ENCODE measurements around the gene STK39.

Gene STK39

DNA sequence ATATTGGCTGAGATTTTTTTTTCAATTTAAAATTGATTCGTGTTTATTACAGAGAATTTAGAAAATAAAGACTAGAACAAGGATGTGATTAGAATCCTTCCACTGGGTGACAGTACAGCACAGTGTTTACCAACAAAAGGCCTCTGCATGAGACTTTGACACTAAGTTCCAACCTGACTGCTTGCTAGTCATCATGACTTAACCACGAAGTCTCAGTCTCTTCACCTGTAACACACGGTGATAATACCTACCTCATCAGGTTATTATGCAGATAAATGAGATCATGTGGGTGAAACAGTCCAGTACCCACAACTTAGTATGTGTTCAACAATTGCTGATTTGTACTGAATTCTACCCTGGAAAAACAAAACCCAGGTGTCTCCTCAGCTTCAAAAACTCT, 151.2 kb downstream of the STK39 start:
- in situ Hi-C loops (cut with MboI; ENCODE audit: low pct_unique_long_range_greater_than_20kb, low sequenced_read_pairs, unreplicated experiment): no loop called here
- TF ChIP-seq CTCF (IDR thresholded peaks at IDR 0.05; ENCODE audit: extremely low read depth, insufficient read depth, missing control alignments): no peak
- no peak for DNase-seq (ENCODE audit: low spot score)

DNA sequence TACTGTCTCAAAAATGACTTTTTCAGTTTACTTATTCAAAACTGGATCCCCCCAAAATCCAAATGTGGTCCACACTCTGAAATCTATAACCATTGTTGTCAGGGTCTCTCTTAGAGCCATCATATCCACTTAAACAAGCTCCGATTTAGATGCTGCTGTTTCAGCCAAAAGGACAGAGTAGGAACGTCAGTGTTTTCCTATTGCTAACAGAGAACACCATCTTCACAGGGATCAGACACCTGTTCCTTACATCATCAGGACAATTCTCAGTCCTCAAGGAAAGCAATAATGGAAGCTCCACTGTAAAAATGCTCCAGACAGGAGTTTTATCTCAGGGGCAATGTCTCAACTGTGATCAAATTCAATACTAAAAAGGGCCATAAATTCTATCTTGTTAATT, 155.4 kb downstream of the STK39 start:
- no peak for DNase-seq (ENCODE audit: low spot score)

DNA sequence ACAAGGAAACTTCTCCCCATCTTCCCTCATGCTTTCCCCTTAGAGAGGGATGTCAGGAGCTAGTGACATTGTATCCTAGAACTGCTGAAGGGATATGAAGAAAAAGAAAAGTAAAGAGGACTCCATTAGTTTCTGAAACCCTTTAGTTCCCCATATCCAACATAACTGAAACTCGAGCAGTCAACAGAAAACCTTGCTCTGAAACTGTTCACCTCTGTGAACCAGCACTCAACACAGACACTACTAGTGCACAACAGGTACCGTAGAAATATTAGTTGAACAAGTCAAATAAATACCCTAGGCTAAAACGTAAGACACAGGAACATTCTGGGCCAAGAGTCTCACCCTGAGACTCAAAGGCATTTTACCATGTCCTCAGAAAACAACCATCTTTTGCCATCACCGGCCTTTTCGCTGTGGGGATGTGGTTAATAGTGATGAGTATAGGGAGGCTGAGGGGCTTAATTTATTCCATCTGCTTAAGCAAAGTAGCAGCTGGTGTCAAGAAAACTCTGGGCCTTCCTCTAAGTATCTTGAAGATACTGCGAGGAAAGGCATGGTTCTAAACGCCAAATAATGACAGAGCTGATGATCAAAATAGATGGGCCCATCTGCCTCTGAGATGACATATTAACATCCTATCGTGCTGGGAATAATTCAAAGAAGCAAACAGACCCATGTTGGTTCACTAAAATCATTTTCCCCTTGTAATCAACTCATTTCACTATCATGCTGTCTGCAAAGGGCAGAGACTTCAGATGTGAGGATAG, 156.8 kb downstream of the STK39 start:
- no peak for TF ChIP-seq CTCF (IDR thresholded peaks at IDR 0.05; ENCODE audit: extremely low read depth, insufficient read depth, missing control alignments)
- in situ Hi-C loops (cut with MboI; ENCODE audit: low pct_unique_long_range_greater_than_20kb, low sequenced_read_pairs, unreplicated experiment): no loop called here
- peak; percentile 30 for DNase-seq (ENCODE audit: low spot score)

More for the DNA sequence above, 155.4 kb downstream of the STK39 start:
- in situ Hi-C loops (cut with MboI; ENCODE audit: low pct_unique_long_range_greater_than_20kb, low sequenced_read_pairs, unreplicated experiment): no loop called here
- TF ChIP-seq CTCF (IDR thresholded peaks at IDR 0.05; ENCODE audit: extremely low read depth, insufficient read depth, missing control alignments): no peak

- TF ChIP-seq CTCF (IDR thresholded peaks at IDR 0.05; ENCODE audit: extremely low read depth, insufficient read depth, missing control alignments): no peak
- no peak for DNase-seq (ENCODE audit: low spot score)
- in situ Hi-C loops (cut with MboI; ENCODE audit: low pct_unique_long_range_greater_than_20kb, low sequenced_read_pairs, unreplicated experiment): no loop called here
Measured at GRCh38 chr2:168089200-168089599, 158.2 kb downstream of the STK39 start.

GRCh38 chr2:168087401-168087800, 160.0 kb downstream of the STK39 start:
- no peak for TF ChIP-seq CTCF (IDR thresholded peaks at IDR 0.05; ENCODE audit: extremely low read depth, insufficient read depth, missing control alignments)
- in situ Hi-C loops (cut with MboI; ENCODE audit: low pct_unique_long_range_greater_than_20kb, low sequenced_read_pairs, unreplicated experiment): no loop called here
- no peak for DNase-seq (ENCODE audit: low spot score)

GRCh38 chr2:168086851-168087250, 160.5 kb downstream of the STK39 start:
- no peak for DNase-seq (ENCODE audit: low spot score)
- no peak for TF ChIP-seq CTCF (IDR thresholded peaks at IDR 0.05; ENCODE audit: extremely low read depth, insufficient read depth, missing control alignments)
- in situ Hi-C loops (cut with MboI; ENCODE audit: low pct_unique_long_range_greater_than_20kb, low sequenced_read_pairs, unreplicated experiment): no loop called here
